ENCODE measurements around the gene IRF2BP2. TPM values are rescaled to one million over a fixed set of nuclear protein-coding genes. Genes with fewer than 3 reads are reported as not detected.

IRF2BP2 gene
- polyA plus RNA-seq, 2 of the 4 experiments (the other 2 are of a cell fraction) = 38.2 to 53.5 TPM

DNA sequence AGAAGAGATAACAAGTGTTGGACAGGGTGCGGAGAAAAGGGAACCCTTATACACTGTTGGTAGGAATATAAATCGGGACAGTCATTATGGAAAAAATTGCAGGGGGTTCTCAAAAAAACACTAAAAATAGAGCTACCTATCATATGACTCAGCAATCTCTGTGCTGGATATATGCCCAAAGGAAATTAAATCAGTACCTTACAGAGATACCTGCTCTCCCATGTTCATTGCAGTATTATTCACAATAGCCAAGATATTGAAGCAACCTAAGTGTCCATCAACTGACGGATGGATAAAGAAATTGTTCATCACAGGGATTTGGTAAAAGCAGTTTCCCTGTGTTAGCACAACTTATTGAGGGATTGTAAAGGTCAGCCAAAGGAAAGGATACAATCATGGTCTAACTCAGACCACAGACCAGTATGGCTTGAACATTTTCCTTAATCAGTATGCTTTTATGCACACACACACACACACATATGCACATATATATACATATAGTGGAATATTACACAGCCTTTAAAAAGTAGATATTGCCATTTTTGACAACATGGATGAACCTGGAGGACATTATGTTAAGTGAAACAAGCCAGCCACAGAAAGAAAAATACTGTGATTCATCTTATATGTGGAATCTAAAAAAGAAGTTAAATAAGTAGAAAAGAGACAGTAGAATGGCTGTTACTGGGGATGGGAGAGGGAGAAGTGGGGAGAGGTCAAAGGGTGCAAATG lies 44.2 kb upstream of the IRF2BP2 start:
- Histone ChIP-seq H3K4me1 (peaks cover 31% of the 10 kb centered on the region), H3K27ac (peak overlapping the region in 1 of 2 experiments; percentile 0; a peak in 1 of 6 replicates), H3K4me2 (no peak overlapping the region), H3K4me3 (no peak overlapping the region), H3K9me3 (no peaks in the 10 kb centered on the region)
- ChIA-PET POLR2A (no interaction called here), CTCF (no interaction called here)
- no peak for DNase-seq (ENCODE audit: low read depth in 1 of 2, low spot score in 1 of 2)
- WGBS (ENCODE audit: missing lambda C conversion rate) = 95% methylated on average over 3 of the region's 3 CpGs
- ATAC-seq = no peak
- FAIRE-seq = no peak
- TF ChIP-seq MAFK (IDR thresholded peaks at IDR 0.05; ENCODE audit: partially characterized antibody) (peak; percentile 59), KDM1A (IDR thresholded peaks at IDR 0.05; ENCODE audit: low read depth) (no peak), NFE2L2 (conservative IDR thresholded peaks at IDR 0.05; ENCODE audit: low read length) (0 out of 2 replicates have a peak, but pooled peaks have one; percentile 26)

DNA sequence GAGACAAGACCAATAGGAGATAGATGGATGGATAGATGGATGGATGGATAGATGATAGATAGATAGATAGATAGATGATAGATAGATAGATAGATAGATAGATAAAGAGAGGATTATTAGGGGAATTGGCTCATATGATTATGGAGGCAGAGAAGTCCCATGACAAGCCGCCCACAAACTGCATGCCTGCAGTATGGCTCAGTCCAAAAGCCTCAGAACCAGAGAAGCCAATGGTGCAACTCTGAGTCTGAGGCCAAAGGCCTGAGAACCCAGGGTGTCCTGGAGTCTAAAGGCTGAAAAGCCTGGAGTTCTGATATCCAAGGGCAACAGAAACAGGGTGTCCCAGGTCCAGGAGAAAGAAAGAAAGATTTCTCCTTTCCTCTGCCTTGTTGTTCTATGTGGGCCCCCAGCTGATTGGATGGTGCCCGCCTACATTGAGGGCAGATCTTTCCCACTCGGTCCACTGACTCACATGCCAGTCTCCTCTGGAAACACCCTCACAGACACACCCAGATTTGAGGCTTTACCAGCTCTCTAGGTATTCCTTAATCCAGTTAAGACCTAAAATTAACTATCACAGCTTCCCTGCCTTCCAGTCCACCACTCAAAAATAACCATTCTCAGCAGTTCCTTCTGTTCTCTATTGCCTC lies 39.6 kb upstream of the IRF2BP2 start:
- ChIA-PET CTCF (interaction anchor here (0.8 kb wide), 1 partner anchor 12 kb away, joined by 3 read pairs; no protein-coding TSS in a partner anchor), POLR2A (no interaction called here)
- TF ChIP-seq KDM1A (IDR thresholded peaks at IDR 0.05; ENCODE audit: low read depth) = no peak
- no peak for TF ChIP-seq MAZ (IDR thresholded peaks at IDR 0.05; ENCODE audit: borderline replicate concordance, low read depth, low read length)
- no peak for TF ChIP-seq BHLHE40 (IDR thresholded peaks at IDR 0.05; ENCODE audit: low read depth, low read length)
- no peak for TF ChIP-seq EP300 (IDR thresholded peaks at IDR 0.05)
- TF ChIP-seq SMC3 (IDR thresholded peaks at IDR 0.05) = no peak
- TF ChIP-seq FOSB (CRISPR knock-in tag; IDR thresholded peaks at IDR 0.05) = no peak
- no peak for TF ChIP-seq RCOR1 (IDR thresholded peaks at IDR 0.05; ENCODE audit: low read depth, low read length)
- no peak for TF ChIP-seq CBX8 (IDR thresholded peaks at IDR 0.05)
- no peak for TF ChIP-seq HOXA7 (CRISPR knock-in tag; IDR thresholded peaks at IDR 0.05)
- TF ChIP-seq JUN (IDR thresholded peaks at IDR 0.05) = no peak
- TF ChIP-seq ZFP36 (IDR thresholded peaks at IDR 0.05; ENCODE audit: borderline replicate concordance, partially characterized antibody) = no peak
- TF ChIP-seq, protein P1, sequence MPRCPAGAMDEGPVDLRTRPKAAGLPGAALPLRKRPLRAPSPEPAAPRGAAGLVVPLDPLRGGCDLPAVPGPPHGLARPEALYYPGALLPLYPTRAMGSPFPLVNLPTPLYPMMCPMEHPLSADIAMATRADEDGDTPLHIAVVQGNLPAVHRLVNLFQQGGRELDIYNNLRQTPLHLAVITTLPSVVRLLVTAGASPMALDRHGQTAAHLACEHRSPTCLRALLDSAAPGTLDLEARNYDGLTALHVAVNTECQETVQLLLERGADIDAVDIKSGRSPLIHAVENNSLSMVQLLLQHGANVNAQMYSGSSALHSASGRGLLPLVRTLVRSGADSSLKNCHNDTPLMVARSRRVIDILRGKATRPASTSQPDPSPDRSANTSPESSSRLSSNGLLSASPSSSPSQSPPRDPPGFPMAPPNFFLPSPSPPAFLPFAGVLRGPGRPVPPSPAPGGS (IDR thresholded peaks at IDR 0.05) = no peak
- no peak for TF ChIP-seq CEBPB (IDR thresholded peaks at IDR 0.05)
- no peak for TF ChIP-seq NR3C1 (IDR thresholded peaks at IDR 0.05)
- TF ChIP-seq PHF8 (IDR thresholded peaks at IDR 0.05; ENCODE audit: borderline replicate concordance, low read depth) = no peak
- TF ChIP-seq JUNB (IDR thresholded peaks at IDR 0.05) = no peak
- no peak for TF ChIP-seq TP53 (CRISPR knock-in tag; IDR thresholded peaks at IDR 0.05)
- no peak for TF ChIP-seq ESRRA (IDR thresholded peaks at IDR 0.05; ENCODE audit: borderline replicate concordance, low read length)
- TF ChIP-seq, protein P2, sequence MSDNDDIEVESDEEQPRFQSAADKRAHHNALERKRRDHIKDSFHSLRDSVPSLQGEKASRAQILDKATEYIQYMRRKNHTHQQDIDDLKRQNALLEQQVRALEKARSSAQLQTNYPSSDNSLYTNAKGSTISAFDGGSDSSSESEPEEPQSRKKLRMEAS (IDR thresholded peaks at IDR 0.05) = no peak
- TF ChIP-seq RNF2 (IDR thresholded peaks at IDR 0.05; ENCODE audit: borderline replicate concordance, low read depth) = no peak
- no peaks in the 10 kb centered on the region for H3K4me1 ChIP-seq
- FAIRE-seq (no peak), DNase-seq (ENCODE audit: low read depth in 1 of 2, low spot score in 1 of 2) (no peak), ATAC-seq (no peak)
- WGBS (ENCODE audit: missing lambda C conversion rate) = 72% methylated on average over 3 of the region's 3 CpGs
- peaks cover 7% of the 10 kb centered on the region; the same call in 2 of the 3 replicates for H3K9me3 ChIP-seq
- no peak overlapping the region for H3K4me2 ChIP-seq
- H3K27ac ChIP-seq = peak overlapping the region in 1 of 2 experiments; percentile 57; a peak in 3 of 6 replicates
- H3K4me3 ChIP-seq = no peak overlapping the region

DNA sequence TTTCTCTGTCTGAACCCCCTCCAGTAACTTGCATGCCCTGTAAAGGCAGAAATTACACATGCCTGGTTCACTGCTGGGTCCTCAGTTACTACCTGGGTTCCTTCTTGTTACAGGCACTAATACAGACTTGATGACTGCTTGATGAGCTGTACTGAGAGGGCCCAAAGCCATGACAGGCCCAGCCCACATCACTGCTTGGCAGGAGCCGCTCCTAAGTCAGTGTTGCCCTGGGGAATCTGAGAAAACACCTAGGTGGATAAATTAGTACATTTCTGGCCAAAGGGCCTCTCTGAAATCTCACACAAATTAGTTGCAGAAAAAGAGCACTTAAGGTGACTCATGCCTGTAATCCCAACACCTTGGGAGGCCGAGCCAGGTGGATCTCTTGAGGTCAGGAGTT lies 37.8 kb upstream of the IRF2BP2 start:
- peaks cover 7% of the 10 kb centered on the region; the same call in 2 of the 3 replicates for H3K9me3 ChIP-seq
- CTCF ChIA-PET = interaction anchor here (1.0 kb wide), 1 partner anchor 10 kb away, joined by 3 read pairs; no protein-coding TSS in a partner anchor
- DNase-seq (ENCODE audit: low read depth in 1 of 2, low spot score in 1 of 2) (no peak), FAIRE-seq (no peak), ATAC-seq (no peak)
- H3K27ac ChIP-seq = peak overlapping the region in 1 of 2 experiments; percentile 67; a peak in 2 of 6 replicates
- H3K4me1 ChIP-seq = peaks cover 13% of the 10 kb centered on the region; the same call in 2 of the 3 replicates
- no peak overlapping the region for H3K4me2 ChIP-seq
- H3K4me3 ChIP-seq = no peak overlapping the region
- WGBS (ENCODE audit: missing lambda C conversion rate) = 71% methylated on average over 2 of the region's 2 CpGs
- POLR2A ChIA-PET = no interaction called here
- TF ChIP-seq JUN (IDR thresholded peaks at IDR 0.05) (no peak), EP300 (IDR thresholded peaks at IDR 0.05) (no peak), MAFK (IDR thresholded peaks at IDR 0.05; ENCODE audit: partially characterized antibody) (no peak), JUNB (IDR thresholded peaks at IDR 0.05) (no peak), HOXA7 (CRISPR knock-in tag; IDR thresholded peaks at IDR 0.05) (no peak), TP53 (CRISPR knock-in tag; IDR thresholded peaks at IDR 0.05) (no peak), PHF8 (IDR thresholded peaks at IDR 0.05; ENCODE audit: borderline replicate concordance, low read depth) (no peak), POLR2A (IDR thresholded peaks at IDR 0.05; ENCODE audit: low read length) (no peak), TFCP2L1 (CRISPR knock-in tag; IDR thresholded peaks at IDR 0.05) (no peak), HEYL (CRISPR knock-in tag; IDR thresholded peaks at IDR 0.05) (no peak), MAZ (IDR thresholded peaks at IDR 0.05; ENCODE audit: borderline replicate concordance, low read depth, low read length) (no peak)
- TF ChIP-seq, protein P3, sequence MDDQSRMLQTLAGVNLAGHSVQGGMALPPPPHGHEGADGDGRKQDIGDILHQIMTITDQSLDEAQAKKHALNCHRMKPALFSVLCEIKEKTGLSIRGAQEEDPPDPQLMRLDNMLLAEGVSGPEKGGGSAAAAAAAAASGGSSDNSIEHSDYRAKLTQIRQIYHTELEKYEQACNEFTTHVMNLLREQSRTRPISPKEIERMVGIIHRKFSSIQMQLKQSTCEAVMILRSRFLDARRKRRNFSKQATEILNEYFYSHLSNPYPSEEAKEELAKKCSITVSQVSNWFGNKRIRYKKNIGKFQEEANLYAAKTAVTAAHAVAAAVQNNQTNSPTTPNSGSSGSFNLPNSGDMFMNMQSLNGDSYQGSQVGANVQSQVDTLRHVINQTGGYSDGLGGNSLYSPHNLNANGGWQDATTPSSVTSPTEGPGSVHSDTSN (IDR thresholded peaks at IDR 0.05) = no peak
- TF ChIP-seq, protein P4, sequence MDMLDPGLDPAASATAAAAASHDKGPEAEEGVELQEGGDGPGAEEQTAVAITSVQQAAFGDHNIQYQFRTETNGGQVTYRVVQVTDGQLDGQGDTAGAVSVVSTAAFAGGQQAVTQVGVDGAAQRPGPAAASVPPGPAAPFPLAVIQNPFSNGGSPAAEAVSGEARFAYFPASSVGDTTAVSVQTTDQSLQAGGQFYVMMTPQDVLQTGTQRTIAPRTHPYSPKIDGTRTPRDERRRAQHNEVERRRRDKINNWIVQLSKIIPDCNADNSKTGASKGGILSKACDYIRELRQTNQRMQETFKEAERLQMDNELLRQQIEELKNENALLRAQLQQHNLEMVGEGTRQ (IDR thresholded peaks at IDR 0.05) = no peak
- TF ChIP-seq, protein P2 (IDR thresholded peaks at IDR 0.05) = no peak

Data from A549 (cell line).